NCI-H2029 (cell line): Measurements from ENCODE around the gene C16orf95.
A peak's percentile ranks its signal among the peaks of the same experiment; 100 is the strongest.
"Not testable (repeated sequence)": the region's sequence is repeated elsewhere in the genome, so short reads cannot be mapped to it uniquely, and the experiment has no call there.

Source experiments
- DNase-seq: peaks from one replicate; lab custom pipeline; 2025; lab: John Stamatoyannopoulos, UW

Gene C16orf95

DNA sequence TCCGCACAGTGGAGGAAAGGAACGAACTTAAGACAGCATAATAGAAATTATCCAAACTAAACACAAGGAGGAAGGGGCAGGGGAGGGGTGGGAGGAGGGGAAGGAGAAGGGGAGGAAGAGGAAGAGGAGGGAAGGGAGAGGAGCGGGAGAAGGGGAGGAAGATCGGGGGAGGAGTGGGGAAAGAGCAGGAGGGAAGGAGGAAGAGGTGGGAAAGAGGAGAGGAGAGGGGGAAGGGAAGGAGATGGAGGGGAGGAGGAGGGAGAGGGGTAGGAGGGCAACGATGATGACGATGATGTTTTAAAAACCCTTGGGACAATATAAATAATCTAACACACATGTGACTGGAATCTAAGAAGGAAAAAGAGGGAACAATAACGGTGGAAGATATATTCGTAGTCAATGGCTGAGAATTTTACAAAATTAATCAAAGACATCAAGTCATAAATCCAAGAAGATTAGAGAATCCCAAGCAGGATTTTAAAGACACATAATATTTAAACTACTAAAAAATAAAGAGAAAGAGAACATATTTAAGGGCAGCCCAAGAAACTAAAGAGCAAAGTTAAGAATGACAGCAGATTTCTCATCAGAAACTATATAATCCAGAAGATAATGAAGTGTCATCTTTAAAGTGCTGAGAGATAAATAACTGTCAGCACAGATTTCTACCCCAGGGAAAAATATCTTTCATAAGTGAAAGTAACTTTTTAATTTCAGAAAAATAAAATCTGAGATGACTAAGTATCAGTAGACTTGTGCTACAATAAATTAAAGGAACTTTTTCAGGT is 30.2 kb downstream of the C16orf95 start:
- DNase-seq: no peak

DNA sequence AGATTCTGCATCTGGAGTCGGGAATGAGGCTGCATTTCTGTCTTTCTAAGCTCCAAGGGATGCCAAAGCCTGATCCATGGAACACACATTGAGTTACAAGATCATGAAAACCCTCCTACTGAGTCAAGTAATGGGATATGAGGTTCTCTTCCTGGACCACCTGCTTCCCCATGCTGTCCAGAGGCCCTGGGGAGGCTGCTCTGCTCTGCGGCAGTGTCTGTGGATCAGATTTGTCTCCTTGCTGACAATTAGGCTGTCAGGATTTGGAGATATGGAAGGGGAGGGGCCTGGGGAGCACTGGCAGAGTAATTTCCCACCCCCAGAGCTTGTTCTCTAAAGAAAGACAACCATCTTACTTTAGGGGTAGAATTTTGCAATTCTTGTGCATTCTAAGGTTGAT is 33.0 kb downstream of the C16orf95 start:
- DNase-seq: no peak

DNA sequence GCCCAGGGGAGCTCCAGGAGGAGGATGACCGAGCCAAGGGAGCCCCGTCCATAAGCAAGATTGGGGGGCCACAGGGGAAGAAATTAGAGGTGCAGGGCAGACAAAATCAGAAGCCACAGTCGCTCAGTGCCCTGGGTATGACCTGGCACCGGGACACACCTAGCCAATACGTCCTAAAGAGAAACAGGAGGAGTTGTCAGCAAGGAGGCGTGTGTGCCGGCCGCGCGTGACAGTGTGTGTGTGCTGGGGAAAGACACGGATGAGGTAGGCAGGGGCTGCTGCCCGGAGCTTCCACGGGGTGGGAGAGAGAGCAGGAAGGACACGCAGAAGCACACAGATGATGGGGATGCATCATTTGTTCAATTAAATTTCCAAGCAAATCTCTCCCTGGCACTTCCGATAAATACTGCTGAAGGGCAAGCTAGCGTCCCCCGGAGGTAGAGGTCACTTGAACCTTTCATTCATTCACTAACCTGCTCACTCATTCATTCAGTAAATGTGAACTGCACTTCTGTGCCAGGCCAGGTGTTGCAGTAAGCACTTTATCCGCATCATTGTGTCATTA is 38.0 kb downstream of the C16orf95 start:
- DNase-seq: no peak

DNA sequence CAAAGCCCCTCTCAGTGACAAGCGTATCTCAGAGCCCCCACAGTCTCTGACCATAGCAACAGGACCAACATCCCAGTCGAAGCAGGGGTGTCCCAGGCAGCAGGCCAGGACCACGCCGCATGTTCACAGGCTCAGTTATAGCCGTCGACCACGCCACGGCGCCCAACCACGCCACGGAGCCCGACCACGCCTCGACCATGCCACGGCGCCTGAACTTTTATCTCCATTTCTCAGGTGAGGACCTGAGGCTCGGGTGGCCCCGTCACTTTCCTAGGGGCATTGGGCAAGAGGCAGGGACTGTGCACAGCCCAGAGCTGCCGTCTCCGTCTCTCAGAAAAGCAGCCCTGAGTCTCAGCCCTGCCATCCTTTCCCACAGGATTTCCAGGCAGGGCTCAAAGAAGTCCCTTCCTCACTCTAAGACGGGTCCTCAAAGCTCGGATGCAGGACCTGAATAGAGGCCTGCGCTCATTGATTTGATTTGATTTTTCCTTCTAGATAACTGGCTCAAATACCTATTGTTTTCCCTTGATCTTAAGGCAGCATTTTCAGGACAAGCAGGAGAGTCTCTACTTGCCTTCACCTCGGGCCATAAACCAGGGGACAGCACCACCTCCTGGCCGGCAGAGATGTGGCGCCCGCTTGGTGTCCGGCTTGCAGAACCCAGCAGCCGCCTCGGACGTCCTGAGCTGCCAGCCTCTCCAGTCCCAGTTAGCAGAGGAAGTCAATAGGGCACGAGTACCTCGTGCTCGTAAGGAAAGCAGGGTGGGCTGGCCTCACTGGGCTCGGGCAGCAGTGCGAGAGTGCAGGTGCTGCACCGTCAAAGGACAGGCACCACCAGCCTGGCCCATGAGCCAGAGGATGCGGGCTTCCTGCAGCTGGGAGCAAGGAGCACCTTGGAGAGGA is 38.8 kb downstream of the C16orf95 start:
- DNase-seq: peak; percentile 1

DNA sequence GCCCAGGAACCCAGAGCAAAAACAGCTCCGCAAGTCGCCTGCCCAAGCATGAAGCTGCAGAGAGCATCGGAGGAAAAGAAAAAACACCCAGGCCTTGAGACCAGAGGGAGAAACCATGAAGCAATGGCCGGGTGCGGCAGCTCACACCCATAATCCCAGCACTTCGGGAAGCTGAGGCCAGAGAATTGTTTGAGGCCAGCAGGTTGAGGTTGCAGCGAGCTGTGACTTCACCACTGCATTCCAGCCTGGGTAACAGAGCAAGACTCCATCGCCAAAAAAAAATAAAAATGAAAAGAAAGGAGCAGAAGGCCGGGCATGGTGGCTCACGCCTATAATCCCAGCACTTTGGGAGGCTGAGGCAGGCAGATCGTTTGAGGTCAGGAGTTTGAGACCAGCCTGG is 40.3 kb downstream of the C16orf95 start:
- DNase-seq: no peak

DNA sequence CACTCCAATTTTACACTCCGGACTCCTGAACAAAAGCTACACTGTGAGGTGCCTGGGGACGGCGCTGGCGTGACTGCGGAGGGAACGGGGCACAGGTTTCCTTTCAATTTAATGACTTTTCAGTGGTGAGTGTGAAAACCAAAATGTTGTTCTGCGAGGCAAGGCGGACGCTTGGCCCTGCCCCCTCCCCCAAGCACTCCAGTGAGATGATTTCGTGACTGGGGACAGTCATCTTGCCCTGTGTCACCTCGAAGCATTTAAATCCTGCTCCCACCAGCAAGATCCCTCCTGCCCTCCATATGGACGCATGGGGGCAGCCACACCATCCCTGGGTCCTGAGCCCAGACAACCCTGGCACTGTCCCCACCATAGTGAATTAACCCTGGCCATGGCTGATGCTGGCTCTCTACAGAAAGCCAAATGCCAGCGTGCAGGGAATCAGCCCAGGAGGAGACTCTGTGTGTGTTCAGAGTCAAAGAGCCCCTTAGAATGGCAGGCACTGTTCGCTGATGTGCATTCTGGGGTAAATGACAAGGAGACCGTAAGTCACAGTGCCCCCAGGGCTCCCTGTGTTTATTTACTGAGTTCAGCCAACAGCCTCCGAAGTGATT is 41.0 kb downstream of the C16orf95 start:
- DNase-seq: no peak

DNA sequence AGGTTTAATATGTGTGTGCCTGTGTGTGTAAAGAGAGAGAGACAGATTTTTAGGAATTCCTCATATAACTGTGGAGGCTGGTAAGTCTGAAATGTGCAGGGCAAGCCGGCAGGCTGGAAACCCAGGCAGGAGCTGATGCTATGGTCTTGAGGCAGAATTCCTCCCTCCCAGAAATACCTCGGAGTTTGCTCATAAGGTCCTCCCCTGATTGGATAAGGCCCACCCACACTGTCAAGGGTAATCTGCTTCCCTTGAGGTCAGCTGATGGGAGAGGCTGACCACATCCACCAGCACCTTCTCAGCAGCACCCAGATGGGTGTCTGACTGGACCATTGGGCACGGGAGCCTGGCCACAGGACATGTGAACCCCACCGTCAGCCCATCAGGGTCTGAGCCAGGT is 42.4 kb downstream of the C16orf95 start:
- DNase-seq: no peak

DNA sequence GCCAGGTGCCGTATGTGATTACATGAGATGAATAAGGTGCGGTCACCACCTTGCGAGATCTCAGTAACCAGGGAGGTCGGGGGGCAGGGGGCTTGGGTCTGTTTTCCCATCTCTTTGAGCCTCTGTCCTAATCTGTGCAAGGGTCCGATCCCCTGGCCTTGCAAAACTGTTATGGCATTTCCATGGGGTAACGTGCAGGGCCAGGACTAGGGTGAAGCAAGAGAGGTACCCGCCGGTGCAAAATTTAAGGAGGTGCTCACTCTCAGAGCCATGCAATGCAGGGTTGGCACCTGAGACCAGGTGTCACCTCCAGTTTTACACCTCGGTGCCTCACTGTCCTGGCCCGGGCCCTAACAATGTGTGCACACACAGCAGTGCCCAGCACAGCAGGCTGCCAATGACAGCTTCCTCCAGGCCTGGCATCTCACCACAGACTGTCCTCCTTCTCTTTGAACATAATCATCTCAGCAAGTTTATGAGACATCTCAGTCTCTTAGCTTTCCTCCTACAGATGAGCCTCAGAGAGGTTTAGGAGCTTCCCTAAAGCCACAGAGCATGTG is 43.6 kb downstream of the C16orf95 start:
- DNase-seq: no peak

DNA sequence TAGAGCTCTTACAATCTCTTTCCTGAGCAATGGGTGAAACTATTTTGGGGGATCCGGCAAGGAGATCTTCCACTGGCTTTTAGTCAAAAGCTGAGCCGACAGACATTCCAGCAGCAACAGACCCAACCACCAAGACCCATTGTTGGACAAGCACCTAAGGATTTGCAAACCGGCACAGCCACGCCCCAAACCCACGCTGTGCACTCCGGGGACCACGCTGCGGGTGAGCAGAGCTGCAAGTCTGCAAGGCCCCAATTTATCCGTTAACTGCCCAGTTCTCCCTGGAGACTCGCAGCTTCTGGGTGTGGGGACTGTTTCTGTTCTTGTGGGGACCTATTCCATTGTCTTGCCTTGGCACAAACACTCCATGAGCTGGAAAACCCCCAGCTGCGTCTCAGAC is 45.9 kb downstream of the C16orf95 start:
- no peak for DNase-seq

DNA sequence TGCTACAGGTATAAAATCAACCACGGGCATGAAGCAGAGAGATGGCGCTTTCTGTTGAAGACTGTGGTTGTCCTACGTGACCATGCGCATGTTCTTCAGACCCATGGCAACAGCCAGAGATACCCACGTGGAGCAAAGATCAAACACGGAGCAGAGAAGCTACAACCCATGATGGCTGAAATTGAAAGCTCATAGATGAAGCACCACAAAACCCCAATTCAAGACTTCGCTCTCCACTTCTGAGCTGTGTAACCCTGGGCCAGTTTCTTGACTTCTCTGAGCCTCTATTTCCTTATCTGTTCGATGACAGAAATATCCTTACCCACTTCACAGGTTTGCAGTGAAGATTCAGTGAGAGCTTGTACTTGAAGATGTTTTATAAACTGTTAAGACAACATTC is 49.6 kb downstream of the C16orf95 start:
- no peak for DNase-seq

DNA sequence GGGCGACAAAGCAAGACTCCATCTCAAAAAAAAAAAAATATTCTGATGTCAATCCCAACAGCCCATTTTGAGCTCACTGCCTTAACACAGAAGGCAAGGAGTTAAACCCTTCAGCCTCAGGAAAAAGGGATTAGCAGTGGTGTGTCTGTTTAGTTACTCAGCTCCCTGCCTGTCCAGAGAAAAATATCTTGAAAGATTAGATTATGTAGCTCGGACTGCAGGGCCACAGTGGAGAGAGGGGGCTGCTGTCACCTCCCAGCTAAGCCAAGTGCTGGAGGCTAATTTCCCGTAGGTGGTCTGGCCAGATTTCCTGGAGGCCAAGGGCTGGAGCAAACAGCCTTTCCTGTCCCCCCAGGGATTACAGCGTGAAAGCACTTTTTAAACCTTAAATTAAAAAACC is 50.3 kb downstream of the C16orf95 start:
- no peak for DNase-seq

DNA sequence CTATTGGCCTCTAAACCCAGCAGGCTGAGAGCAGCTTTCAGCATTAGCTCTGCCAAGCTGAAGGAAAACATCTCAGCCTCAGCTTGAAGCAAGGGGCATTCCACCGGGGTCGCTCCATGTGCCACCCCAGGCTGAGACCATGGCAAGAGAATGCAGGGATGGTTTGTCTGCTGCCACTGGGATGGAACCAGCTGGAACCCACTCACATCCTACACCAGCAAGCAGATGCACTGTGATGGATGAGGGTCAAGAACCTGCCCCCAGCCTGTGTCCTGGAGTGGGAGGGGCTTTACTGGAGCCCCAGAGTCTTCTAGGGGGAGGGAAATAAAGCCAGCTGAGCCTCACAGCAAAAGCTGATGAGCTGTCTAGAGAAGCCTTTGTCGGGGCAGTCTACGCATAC is 51.9 kb downstream of the C16orf95 start:
- no peak for DNase-seq

DNA sequence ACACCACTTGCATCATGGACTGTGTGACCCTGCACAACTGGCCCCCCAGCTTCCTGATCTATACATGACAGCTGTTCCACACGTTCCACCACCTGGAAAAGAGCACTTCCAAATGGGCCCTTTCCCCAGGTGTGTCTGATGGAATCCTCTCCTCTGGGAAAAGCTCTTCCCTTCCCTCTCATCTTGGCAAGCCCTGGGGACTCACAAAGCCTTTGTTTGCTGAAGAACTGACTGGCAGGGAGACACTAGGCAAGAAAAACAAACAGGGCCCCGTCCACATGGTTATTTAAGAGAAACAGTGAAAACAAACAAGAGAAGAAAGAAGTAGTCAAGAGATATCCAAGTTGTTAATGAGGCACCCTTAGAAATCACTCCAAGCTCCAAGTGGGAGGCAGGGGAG is 52.6 kb downstream of the C16orf95 start:
- DNase-seq: no peak

DNA sequence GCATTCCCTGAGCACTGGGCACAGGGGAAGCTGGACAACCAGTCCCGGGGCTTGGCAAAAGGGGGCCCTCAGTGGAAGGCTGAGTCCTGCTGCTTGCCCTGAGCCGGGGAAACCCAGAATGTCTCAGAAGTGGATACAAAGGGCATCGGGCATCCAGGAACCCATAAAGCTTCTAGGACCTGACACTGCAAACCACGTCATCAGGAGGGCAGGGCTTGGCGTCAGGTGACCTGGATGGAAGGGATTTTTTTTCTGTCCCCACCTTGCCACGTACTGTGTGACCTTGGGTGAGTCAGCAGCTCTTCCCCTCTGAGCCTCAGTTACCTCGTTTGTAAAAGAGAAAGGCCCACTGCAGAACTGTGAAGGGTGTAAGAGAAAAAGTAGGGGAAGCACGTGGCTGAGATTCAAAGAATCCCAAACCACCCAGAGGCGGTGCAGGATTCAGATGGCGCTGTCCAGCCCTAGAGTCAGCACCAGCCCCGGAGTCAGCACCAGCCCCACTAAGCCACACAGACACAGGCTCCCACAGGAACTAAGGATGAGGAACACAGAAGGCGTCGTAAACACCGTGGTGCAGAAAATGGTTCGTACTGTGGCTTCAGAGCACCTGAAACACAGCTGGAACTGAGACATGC is 53.7 kb downstream of the C16orf95 start:
- DNase-seq: no peak

DNA sequence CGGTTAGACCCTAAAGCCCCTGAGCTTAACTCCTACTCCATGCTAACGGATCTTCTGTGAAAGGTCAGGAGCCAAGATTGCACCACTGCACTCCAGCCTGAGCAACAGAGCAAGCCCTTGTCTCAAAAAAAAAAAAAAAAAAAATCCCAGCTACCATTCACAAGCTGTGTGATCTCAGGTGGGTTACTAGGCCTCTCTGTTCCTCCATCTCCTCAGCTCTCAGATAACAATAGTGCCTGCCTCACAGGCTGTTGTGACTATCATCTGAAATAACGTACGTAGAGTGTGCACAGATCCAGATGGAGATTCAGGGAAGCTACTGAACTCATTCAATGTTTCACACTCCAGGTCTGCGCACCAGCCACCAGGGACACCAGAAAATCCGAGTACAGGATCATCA is 57.8 kb downstream of the C16orf95 start:
- DNase-seq: no peak

DNA sequence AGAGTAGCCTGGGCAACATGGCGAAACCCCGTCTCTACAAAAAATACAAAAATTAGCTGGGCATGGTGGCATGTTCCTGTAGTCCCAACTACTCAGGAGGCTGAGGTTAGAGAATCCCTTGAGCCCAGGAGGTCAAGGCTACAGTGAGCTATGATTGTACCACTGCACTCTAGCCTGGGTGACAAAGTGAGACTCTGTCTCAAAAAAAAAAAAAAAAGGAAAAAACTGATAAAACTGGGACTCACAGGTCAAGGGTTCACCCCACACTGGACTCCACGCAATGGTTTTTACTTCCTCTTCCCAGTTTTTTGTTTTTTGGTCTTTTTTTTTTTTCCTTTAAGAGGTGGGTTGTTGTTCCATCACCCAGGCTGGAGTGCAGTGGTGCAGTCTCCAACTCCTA is 58.5 kb downstream of the C16orf95 start:
- DNase-seq: not testable (repeated sequence)

DNA sequence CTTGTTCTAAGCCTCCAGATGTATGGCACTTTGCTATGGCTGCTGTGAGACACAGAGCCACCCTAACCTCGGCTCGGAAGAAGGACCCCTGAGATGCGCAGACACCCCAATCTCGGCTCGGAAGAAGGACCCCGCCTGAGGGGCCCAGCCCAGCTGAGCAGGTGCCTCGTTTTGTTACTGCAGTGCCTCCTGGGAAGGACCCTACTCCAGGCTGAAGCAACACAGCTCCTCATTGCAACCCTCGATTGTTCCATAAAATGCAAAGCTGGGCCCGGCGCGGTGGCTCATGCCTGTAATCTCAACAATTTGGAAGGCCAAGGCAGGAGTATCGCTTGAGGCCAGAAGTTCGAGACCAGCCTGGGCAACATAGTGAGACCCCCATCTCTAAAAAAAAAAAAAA is 61.3 kb downstream of the C16orf95 start:
- DNase-seq: no peak

DNA sequence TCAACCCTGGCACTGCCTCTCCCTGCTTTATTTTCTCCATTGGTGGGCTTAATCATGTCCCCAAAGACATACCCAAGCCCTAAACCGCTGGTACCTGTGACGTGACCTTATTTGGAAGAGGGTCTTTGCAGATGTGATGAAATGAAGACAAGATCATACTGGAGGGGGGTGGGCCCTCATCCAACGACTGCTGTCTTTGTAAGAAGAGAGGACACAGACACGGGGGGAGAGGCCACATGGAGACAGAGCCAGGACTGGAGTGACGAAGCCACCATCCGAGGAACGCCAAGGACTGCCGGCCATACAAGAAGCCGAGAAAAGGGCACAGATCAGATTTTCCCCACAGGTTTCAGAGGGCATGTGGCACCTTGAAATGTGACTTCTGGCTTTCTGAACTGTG is 62.5 kb downstream of the C16orf95 start:
- DNase-seq: no peak

DNA sequence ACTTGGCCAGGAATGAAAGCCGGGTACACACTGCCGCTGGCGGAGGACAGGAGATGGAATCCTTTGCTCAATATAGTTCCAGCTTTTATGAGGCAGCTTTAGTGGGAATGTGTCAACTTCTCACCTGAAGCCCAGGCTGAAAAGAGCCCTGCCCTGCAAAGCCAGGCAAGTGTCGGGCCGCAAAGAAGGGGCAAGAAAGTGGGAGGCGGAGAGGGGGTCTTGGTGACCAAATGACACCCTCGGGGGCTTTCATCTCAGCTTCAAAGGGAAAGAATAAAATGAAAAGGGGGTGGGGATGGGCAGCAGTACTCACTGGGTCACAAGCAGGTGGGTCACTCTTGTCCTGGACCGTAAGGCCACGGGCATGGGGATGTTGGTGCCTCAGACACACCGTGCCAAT is 62.9 kb downstream of the C16orf95 start:
- no peak for DNase-seq

DNA sequence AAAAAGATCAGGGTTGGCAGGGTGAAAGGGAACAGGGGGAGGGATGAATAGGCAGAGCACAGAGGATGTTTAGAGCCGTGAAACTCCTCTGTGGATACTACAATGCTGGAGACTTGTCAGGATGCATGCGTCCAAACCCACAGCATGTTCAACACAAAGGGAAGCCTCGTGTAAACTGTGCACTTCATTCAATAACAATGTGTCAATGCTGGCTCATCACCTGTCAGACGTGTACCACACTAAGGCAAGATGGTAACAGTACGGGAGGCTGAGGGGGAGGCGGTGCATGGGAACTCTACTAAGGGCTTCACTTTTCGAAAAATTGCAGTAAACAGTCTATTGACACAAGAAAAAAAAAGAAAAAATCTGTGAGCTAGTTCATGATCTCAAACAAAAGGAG is 63.7 kb downstream of the C16orf95 start:
- no peak for DNase-seq
